Measurements from ENCODE around the gene ZNF189. TPM values are rescaled to one million over a fixed set of nuclear protein-coding genes. Genes with fewer than 3 reads are reported as not detected.
"Not testable (repeated sequence)": the region's sequence is repeated elsewhere in the genome, so short reads cannot be mapped to it uniquely, and the experiment has no call there.

The ZNF189 gene
- total RNA-seq, 3 donors from 2014 or later, result 20.2 to 32.1 (median 23.9) TPM

DNA sequence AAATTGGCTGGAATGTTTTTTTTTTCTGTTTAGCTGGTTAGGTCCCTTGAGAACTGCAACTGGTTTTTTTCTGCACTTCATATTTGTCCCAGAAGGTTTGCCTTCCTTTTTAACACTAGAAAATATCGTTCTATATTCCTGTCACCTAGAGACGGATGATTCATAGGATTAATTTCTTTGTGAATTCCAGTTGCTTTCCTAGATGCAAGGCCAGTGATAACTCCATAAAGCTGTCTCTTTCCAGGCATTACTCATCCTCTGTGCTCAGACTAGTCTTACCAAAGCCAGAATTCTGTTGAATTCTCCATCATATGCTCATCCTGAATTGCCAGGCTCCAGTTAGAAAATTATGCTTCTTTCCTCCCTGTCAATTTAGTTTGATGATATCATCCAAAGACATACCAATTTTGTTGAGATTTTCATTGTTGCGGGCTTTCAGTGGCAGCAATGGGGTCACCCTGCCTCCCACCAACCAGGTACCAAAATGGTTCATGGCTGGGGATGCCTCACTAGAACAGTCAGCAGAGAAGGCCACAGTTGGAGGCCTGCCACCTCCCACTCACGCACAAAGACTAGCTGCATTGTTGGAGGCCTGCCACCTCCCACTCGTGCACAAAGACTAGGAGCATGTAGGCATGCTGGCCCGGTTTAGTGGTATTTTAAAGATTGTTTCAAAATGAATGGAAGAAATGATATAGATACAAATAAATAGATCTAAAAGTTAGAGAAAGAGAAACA, 22.4 kb upstream of the ZNF189 start:
- peaks cover 0 to 4% of the 10 kb centered on the region in 2 donors for H3K9me3 ChIP-seq
- H3K4me3 ChIP-seq, result peak overlapping the region in 1 of 3 donors; percentile 8
- DNase-seq (ENCODE audit: low spot score in 2 of 2), result no peak
- intact Hi-C loops (cut with DNase I; ENCODE audit: low total_unique reads), result no loop called here
- no peaks in the 10 kb centered on the region for H3K27me3 ChIP-seq
- H3K36me3 ChIP-seq, result no peaks in the 10 kb centered on the region
- no peak overlapping the region for H3K27ac ChIP-seq
- TF ChIP-seq POLR2AphosphoS5 (IDR thresholded peaks at IDR 0.05) (no peak), POLR2A (IDR thresholded peaks at IDR 0.05) (no peak), CTCF (IDR thresholded peaks at IDR 0.05) (no peak)
- H3K4me1 ChIP-seq, result no peaks in the 10 kb centered on the region

DNA sequence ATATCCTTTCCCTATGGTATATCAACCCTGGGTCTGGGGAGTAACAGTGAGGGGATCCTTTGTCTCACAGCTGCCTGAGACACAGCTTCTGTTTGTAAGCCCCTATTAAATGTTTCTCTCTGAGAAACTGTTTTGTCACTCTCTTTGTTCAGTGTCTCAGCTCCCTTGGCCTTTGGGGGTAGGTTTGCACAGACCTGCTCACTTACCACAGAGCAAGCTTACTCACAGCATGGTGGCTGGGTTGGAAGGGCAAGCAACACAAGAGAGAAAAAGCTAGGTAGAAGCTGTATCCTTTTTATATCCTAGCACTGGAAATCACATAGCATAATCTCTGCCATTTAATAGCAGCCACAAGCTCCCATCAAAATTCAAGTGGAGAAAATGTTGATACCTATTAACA, 18.4 kb upstream of the ZNF189 start:
- no peak for TF ChIP-seq POLR2AphosphoS5 (IDR thresholded peaks at IDR 0.05)
- no peak for TF ChIP-seq CTCF (IDR thresholded peaks at IDR 0.05)
- no peak for TF ChIP-seq POLR2A (IDR thresholded peaks at IDR 0.05)
- DNase-seq (ENCODE audit: low spot score in 2 of 2), result no peak
- H3K36me3 ChIP-seq, result no peaks in the 10 kb centered on the region
- H3K9me3 ChIP-seq, result peaks cover 8% of the 10 kb centered on the region in 2 donors
- intact Hi-C loops (cut with DNase I; ENCODE audit: low total_unique reads), result no loop called here
- H3K27me3 ChIP-seq, result no peaks in the 10 kb centered on the region
- H3K27ac ChIP-seq, result no peak overlapping the region
- H3K4me3 ChIP-seq, result no peak overlapping the region
- no peaks in the 10 kb centered on the region for H3K4me1 ChIP-seq

GRCh38 chr9:101381118-101381517, 17.5 kb upstream of the ZNF189 start:
- no peak for DNase-seq (ENCODE audit: low spot score in 2 of 2)
- no peaks in the 10 kb centered on the region for H3K27me3 ChIP-seq
- no peak overlapping the region for H3K4me3 ChIP-seq
- intact Hi-C loops (cut with DNase I; ENCODE audit: low total_unique reads), result no loop called here
- no peaks in the 10 kb centered on the region for H3K36me3 ChIP-seq
- no peaks in the 10 kb centered on the region for H3K4me1 ChIP-seq
- TF ChIP-seq POLR2A (IDR thresholded peaks at IDR 0.05) (no peak), CTCF (IDR thresholded peaks at IDR 0.05) (no peak), POLR2AphosphoS5 (IDR thresholded peaks at IDR 0.05) (no peak)
- peaks cover 8% of the 10 kb centered on the region in 2 donors for H3K9me3 ChIP-seq
- H3K27ac ChIP-seq, result no peak overlapping the region

DNA sequence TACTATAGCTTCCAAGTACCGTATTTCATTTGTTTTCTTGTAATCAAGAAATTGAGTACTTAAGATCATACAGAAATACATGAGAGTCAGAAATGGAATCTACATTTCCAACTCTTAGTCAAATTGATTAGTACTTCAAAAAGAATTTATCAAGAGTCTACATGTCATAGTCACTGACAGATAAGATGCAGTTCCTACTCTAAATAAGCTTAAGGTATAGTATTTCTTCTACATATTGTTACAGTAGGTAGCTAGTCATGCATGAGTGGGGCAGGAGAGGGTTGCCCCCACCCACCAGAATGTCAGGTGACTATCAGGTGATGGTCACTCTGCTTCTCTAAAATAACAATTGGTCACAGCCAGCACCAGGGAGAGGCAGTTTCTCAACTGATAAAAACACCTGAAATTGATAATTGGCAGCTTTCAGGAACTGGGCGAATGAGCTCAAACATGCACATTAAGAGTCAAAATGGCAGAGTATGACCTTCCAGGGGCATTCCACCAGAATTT, 16.8 kb upstream of the ZNF189 start:
- Histone ChIP-seq H3K36me3 (no peaks in the 10 kb centered on the region), H3K4me3 (no peak overlapping the region), H3K9me3 (peaks cover 8% of the 10 kb centered on the region in 2 donors), H3K4me1 (no peaks in the 10 kb centered on the region), H3K27me3 (no peaks in the 10 kb centered on the region), H3K27ac (no peak overlapping the region)
- intact Hi-C loops (cut with DNase I; ENCODE audit: low total_unique reads), result no loop called here
- no peak for TF ChIP-seq POLR2A (IDR thresholded peaks at IDR 0.05)
- TF ChIP-seq POLR2AphosphoS5 (IDR thresholded peaks at IDR 0.05), result no peak
- no peak for TF ChIP-seq CTCF (IDR thresholded peaks at IDR 0.05)
- DNase-seq (ENCODE audit: low spot score in 2 of 2), result no peak

DNA sequence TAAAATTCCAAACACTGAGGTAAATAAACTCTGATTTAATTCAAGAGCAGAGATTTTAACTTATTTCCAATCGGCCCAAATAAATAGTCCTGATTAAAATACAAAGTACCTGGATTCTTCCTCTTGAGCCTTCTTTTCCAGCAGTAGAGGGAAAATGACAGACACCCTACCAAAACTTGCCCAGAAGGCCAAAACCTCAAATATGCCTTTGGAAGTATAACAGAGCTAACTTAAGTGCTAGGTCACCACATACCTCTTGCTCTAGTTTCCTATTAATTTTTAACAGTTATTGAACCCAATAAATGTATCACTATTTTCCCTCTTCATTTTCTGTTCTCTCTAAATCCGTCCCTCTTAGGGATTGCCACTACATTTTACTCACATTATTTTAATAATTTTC, 15.3 kb upstream of the ZNF189 start:
- H3K27ac ChIP-seq, result no peak overlapping the region
- intact Hi-C loops (cut with DNase I; ENCODE audit: low total_unique reads), result no loop called here
- no peak overlapping the region for H3K4me3 ChIP-seq

DNA sequence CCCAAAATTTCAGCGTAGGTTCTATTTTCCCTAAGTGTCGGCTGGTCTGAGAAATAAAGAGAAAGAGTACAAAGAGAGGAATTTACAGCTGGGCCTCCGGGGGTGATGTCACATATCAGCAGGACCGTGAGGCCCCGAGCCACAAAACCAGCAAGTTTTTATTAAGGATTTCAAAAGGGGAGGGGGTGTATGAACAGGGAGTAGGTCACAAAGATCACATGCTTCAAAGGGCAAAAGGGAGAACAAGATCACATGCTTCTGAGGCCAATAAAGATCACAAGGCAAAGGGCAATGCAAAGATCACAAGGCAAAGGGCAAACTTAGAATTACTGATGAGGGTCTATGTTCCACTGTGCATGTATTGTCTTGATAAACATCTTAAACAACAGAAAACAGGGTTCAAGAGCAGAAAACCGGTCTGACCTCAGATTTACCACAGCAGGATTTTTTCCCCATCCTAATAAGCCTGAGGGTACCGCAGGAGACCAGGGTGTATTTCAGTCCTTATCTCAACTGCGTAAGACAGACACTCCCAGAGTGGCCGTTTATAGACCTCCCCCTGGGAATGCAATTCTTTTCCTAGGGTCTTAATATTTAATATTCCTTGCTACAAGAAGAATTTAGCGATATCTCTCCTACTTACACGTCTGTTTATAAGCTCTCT, 13.6 kb upstream of the ZNF189 start, which contains the start of gene BAAT:
BAAT (minus strand) TSS at position 134 of the 664 bp plus-strand sequence. CDS start 13,602 bp downstream, outside the sequence.
- H3K27me3 ChIP-seq; H3K36me3 ChIP-seq; H3K9me3 ChIP-seq; DNase-seq (ENCODE audit: low spot score in 2 of 2); intact Hi-C loops (cut with DNase I; ENCODE audit: low total_unique reads); H3K4me1 ChIP-seq; H3K4me3 ChIP-seq; H3K27ac ChIP-seq: not testable (repeated sequence)

More for the DNA sequence above, 15.3 kb upstream of the ZNF189 start:
- no peaks in the 10 kb centered on the region for H3K27me3 ChIP-seq
- H3K9me3 ChIP-seq, result peaks cover 5 to 8% of the 10 kb centered on the region in 2 donors
- H3K36me3 ChIP-seq, result no peaks in the 10 kb centered on the region
- TF ChIP-seq POLR2A (IDR thresholded peaks at IDR 0.05) (no peak), POLR2AphosphoS5 (IDR thresholded peaks at IDR 0.05) (no peak), CTCF (IDR thresholded peaks at IDR 0.05) (no peak)
- DNase-seq (ENCODE audit: low spot score in 2 of 2), result no peak
- no peaks in the 10 kb centered on the region for H3K4me1 ChIP-seq

Measured in breast epithelium (tissue), 4 donors.